PC-9 (cell line): ENCODE results near the gene EHBP1L1. TPM values are rescaled to one million over a fixed set of nuclear protein-coding genes. Genes with fewer than 3 reads are reported as not detected.
A peak's percentile ranks its signal among the peaks of the same experiment; 100 is the strongest.

Source experiments
- BruUV-seq: library from RNA; stranded (reverse); fragments of 400-500 nt; replicated peaks from 2 replicates; lab custom pipeline; 2021; lab: Mats Ljungman, UMichigan
- CTCF ChIA-PET: fragments of 300-600 bp; sonication (Branson Sonifier 250); formaldehyde crosslinking; loops from one replicate; lab custom pipeline; 2022; ENCODE audit warnings: antibody characterized with exemption; lab: Charles Lee
- POLR2A ChIA-PET: fragments of 300-600 bp; sonication (Branson Sonifier 250); formaldehyde crosslinking; loops from one replicate; lab custom pipeline; 2022; ENCODE audit warnings: antibody characterized with exemption; ENCODE audit not compliant: unreplicated experiment; lab: Charles Lee
- DNase-seq, 2 experiments: peaks; one replicate each; pipeline versions ENCODE4 v3.0.0 to v3.0.0-alpha.2; 2015 to 2022; ENCODE audit warnings: mixed read lengths in 1 of 2
- H2AFZ ChIP-seq: fragments of 200-600 bp; sonication (generic); 2 replicates; pipeline ENCODE4 v1.8.1; 2017; ENCODE audit warnings: antibody characterized with exemption
- H3F3A ChIP-seq: fragments of 200-600 bp; sonication (generic); 2 replicates; pipeline ENCODE4 v1.8.1; 2017; ENCODE audit warnings: antibody characterized with exemption, mild to moderate bottlenecking, low read depth; ENCODE audit not compliant: insufficient read depth
- H3K27ac ChIP-seq: fragments of 200-600 bp; sonication (generic); 2 replicates; pipeline ENCODE4 v1.6.1; 2016; ENCODE audit warnings: mixed run types
- H3K27me3 ChIP-seq: fragments of 200-600 bp; sonication (generic); 2 replicates; pipeline ENCODE4 v1.6.1; 2016; ENCODE audit warnings: low read depth, mixed run types; ENCODE audit not compliant: insufficient read depth
- H3K36me3 ChIP-seq: fragments of 200-600 bp; sonication (generic); 2 replicates; pipeline ENCODE4 v1.6.1; 2016; ENCODE audit warnings: low read depth, mixed run types
- H3K4me1 ChIP-seq: fragments of 200-600 bp; sonication (generic); replicated peaks from 2 replicates; pipeline ENCODE4 v1.6.1; 2016; ENCODE audit warnings: mixed run types; ENCODE audit not compliant: insufficient read depth
- H3K4me2 ChIP-seq: fragments of 200-600 bp; sonication (generic); 2 replicates; pipeline ENCODE4 v1.6.1; 2017; ENCODE audit warnings: mixed run types
- H3K4me3 ChIP-seq: fragments of 200-600 bp; sonication (generic); 2 replicates; pipeline ENCODE4 v1.6.1; 2016; ENCODE audit warnings: mixed run types
- H3K79me2 ChIP-seq: fragments of 200-600 bp; sonication (generic); 2 replicates; pipeline ENCODE4 v1.6.1; 2017; ENCODE audit warnings: low read depth, mixed run types
- H3K9me2 ChIP-seq: fragments of 200-600 bp; sonication (generic); 2 replicates; pipeline ENCODE4 v1.8.1; 2017; ENCODE audit warnings: mild to moderate bottlenecking; ENCODE audit not compliant: insufficient read depth
- H3K9me3 ChIP-seq: fragments of 200-600 bp; sonication (generic); 2 replicates; pipeline ENCODE4 v1.8.1; 2016; ENCODE audit warnings: low read depth; ENCODE audit not compliant: insufficient read depth
- H4K20me1 ChIP-seq: fragments of 200-600 bp; sonication (generic); 2 replicates; pipeline ENCODE4 v1.8.1; 2017; ENCODE audit not compliant: insufficient read depth
- EZH2 ChIP-seq: fragments of 200-600 bp; sonication (generic); IDR thresholded peaks from 2 replicates; pipeline ENCODE4 v1.8.0; 2017; ENCODE audit warnings: antibody characterized with exemption, low read depth
- intact Hi-C: fragments of 100-400 bp; cut with micrococcal nuclease; formaldehyde crosslinking; loops from one replicate; pipeline ENCODE4 v1.10.0; 2022; ENCODE audit not compliant: unreplicated experiment
- total RNA-seq: library from RNA; stranded (reverse); gene quantifications from 2 replicates; pipeline ENCODE4 v1.2.3, GENCODE V29; 2021
- TF ChIP-seq, protein P1 (sequence below): fragments of 200-600 bp; sonication (generic); conservative IDR thresholded peaks from 2 replicates; pipeline ENCODE4 v1.6.1; 2017; ENCODE audit warnings: mixed run types, antibody characterized with exemption, mild to moderate bottlenecking, moderate library complexity

EHBP1L1 gene
- total RNA-seq, 1 experiment from 2014 or later = 123 TPM

DNA sequence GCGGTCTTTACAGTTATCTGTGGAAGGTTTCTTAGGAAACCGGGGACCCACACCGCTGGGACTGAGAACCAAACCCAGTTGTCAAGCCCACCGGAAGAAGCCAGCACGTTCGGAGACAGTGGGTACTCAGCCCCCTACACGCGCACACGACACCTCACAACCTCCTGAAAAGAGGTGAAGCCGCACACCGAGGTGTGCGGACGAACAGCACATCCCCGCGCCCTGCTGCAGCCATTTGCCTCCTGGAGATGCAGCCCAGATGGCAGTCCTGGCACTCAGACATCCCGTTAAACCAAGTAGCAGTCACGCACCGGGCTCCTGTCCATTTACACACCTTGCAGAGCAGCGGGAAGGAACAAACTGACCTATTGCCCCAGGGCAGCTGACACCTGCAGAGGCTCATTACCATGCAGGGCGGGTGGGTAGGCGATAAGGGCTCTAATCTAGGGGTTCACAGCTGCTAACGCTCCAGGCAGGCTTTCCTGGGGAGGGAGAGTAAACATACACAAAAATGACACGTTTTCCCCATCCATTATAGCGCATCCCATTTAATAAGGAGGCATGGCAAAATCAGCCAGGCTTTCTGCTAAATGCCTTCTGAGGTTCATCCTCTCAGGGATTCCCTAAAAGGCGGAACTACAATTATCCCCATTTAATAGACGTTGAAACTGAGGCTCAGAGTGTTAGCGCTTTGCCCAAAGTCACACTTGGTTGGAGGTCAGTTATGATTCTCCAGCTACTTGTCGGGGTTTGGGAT is 864 bp upstream of the EHBP1L1 start:
- Histone ChIP-seq H2AFZ (no peak overlapping the region), H3F3A (peaks cover 57% of the 10 kb centered on the region), H3K79me2 (peaks cover 51% of the 10 kb centered on the region), H3K4me1 (peaks cover 55% of the 10 kb centered on the region), H3K27ac (peak overlapping the region; percentile 30), H3K9me3 (no peaks in the 10 kb centered on the region), H3K4me2 (peak overlapping the region; percentile 82), H3K9me2 (no peaks in the 10 kb centered on the region), H3K27me3 (no peaks in the 10 kb centered on the region), H3K4me3 (peak overlapping the region; percentile 81), H4K20me1 (peaks cover 7% of the 10 kb centered on the region; the same call in 1 of the 2 replicates), H3K36me3 (no peaks in the 10 kb centered on the region; the same call in 1 of the 2 replicates)
- CTCF ChIA-PET = no interaction called here
- DNase-seq = peak; percentile 56 to 65
- no peak for TF ChIP-seq EZH2
- TF ChIP-seq, protein P1, sequence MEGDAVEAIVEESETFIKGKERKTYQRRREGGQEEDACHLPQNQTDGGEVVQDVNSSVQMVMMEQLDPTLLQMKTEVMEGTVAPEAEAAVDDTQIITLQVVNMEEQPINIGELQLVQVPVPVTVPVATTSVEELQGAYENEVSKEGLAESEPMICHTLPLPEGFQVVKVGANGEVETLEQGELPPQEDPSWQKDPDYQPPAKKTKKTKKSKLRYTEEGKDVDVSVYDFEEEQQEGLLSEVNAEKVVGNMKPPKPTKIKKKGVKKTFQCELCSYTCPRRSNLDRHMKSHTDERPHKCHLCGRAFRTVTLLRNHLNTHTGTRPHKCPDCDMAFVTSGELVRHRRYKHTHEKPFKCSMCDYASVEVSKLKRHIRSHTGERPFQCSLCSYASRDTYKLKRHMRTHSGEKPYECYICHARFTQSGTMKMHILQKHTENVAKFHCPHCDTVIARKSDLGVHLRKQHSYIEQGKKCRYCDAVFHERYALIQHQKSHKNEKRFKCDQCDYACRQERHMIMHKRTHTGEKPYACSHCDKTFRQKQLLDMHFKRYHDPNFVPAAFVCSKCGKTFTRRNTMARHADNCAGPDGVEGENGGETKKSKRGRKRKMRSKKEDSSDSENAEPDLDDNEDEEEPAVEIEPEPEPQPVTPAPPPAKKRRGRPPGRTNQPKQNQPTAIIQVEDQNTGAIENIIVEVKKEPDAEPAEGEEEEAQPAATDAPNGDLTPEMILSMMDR = no peak
- POLR2A ChIA-PET = no interaction called here
- TSS peak; percentile 59 for BruUV-seq
- intact Hi-C loops = loop anchor here (5.0 kb wide), 5 partner anchors 48 to 477 kb away; partner anchors contain the start of genes CST6, KAT5, NEAT1 and SCYL1

GRCh38 chr11:65576232-65576866 is 496 bp downstream of the EHBP1L1 start:
- ChIA-PET POLR2A (interaction anchor here (0.6 to 1.0 kb wide), 5 partner anchors 17 to 154 kb away, joined by 3 to 15 read pairs (median 5); partner anchors contain the start of genes NEAT1 and PCNX3), CTCF (interaction anchor here (0.6 to 0.9 kb wide), 3 partner anchors 11 to 35 kb away, joined by 3 to 12 read pairs (median 3); no protein-coding TSS in a partner anchor)
- Histone ChIP-seq H3K9me2 (no peaks in the 10 kb centered on the region), H3K27me3 (no peaks in the 10 kb centered on the region), H2AFZ (peak overlapping the region; percentile 62; the same call in 1 of the 2 replicates), H3K36me3 (no peaks in the 10 kb centered on the region; the same call in 1 of the 2 replicates), H3K4me2 (peak overlapping the region; percentile 98), H3F3A (peaks cover 48% of the 10 kb centered on the region), H3K79me2 (peaks cover 40% of the 10 kb centered on the region), H3K4me1 (peaks cover 51% of the 10 kb centered on the region), H3K27ac (peak overlapping the region; percentile 52), H3K4me3 (peak overlapping the region; percentile 81), H3K9me3 (no peaks in the 10 kb centered on the region), H4K20me1 (peaks cover 7% of the 10 kb centered on the region; the same call in 1 of the 2 replicates)
- no peak for DNase-seq
- BruUV-seq = TSS peak; percentile 40
- TF ChIP-seq, protein P1 = no peak
- intact Hi-C loops = no loop called here
